HG03045 (cell line): Measurements from ENCODE around the gene CRADD.
A peak's percentile ranks its signal among the peaks of the same experiment; 100 is the strongest.
"Not testable (repeated sequence)": the region's sequence is repeated elsewhere in the genome, so short reads cannot be mapped to it uniquely, and the experiment has no call there.

Experiments used
- ATAC-seq: cut with Tn5 transposase; IDR thresholded peaks from one replicate; pipeline ENCODE4 v1.9.1; 2021; ENCODE audit warnings: mild to moderate bottlenecking, moderate library complexity; ENCODE audit not compliant: unreplicated experiment

CRADD gene

DNA sequence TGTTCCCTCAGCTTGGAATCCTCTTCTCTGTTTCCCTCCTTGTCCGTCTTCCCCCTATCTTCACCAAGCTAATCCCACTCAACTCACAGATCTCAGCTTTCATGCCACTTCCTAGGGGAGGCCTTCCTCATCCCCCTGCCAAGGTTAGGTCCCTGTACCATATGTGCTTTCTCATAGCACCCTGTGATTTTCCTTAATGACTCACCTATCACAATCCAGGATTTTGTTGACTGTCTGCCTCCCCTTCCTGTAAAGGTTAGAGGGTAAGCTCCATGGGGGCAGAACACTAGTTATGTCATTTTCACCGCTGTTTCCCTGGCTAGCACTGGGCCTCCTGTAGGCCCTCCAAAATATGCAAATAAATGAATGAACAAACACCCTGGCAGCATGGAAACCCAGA is 57.6 kb downstream of the CRADD start:
- ATAC-seq, result no peak

DNA sequence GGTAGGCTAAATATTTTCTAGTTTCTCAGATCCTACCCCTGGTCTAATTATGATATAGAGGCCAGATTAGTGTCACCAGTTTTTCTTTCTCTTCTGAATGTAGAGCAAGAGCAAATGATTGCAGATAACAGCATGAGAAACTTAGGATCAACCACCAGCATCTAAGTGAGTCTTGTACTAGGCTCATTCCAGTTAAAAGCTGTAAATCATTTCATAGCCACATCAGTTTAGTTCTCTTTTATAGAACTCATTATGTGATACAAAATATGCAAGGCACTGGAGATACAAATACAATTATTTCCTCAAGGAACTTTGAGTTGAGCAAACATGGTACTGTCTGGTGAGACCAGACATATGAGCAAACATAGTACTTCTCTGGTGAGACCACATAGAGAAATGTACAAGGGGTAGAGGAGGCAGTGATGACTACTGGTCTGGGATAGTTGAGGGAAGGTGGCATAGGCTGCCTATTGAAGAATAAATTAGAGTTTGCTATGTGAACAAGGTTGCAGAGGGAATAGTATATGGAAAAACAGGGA is 59.5 kb downstream of the CRADD start:
- ATAC-seq, result no peak

DNA sequence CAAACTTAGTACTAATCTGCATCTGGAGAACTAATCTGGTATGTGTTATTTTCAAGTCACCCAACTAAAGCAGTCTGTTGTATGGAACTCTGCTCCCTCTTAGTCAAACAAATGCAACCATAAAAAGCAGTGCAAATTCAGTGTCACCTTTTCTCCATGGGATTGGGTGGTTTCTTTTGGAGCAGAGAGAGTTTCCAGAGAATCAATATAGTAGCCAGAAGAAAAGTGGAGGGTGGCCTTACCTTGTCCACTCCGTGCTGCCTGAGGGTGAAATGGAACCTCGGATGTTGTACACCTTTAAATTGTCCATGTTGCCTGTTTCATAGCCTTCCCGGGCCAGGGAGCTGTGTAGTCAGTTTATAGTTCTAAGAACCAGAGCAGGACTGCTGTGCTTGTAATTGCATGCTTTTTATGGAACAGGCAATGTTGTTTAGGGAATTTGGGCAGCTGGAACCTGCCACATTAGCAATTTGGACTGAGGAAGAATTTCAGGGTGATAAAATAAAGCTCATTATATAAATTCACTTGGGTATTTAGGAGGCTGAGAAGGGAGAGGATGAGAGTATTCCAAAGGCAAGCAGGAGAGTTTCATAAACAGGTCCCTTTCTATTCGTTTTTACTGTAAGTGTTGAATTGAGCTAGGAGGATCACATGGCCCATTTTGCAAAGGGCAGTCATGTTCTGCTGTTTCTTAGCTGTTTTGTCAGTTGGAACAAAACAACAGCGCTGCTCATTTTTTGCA is 60.5 kb downstream of the CRADD start:
- no peak for ATAC-seq

DNA sequence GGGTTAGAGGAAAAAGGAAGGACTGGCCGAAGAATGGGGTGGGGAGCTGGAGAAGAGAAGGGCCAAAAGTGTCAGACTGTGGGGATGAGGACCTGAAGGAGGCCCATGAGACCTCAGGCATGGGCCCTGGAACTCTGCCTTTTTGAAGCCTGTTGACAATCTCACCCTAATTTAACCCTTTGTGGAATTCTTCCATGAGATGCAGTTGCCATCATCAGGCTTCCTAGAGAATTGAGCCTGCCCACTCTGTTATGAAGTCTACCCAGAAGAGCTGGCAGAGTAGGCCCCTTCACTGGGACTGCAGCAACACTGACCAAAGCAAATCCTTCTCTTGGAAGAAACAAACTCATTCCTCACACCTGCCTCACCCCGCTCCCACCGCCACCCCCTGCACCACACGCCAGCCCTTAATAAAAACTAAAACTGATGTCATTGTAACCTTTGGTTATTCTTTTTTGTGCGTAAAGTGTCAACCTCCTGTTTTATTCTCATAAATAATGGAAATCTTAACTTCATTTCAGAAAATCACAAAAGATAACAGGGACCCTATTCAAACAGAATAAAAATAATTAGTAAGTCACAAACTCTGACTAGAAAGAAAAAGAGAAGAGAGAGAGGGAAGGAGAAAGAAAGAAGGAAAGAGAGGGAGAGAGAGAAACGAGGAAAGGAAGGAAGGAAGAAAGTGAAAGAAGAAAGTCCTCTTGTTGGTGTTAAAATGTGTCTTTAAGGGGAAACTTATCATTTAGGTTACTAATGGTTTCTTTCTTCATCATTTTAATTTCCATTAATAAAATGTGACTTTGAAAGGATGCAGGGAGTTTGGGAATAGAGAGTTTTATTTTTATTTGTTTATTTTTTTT is 61.3 kb downstream of the CRADD start:
- no peak for ATAC-seq

DNA sequence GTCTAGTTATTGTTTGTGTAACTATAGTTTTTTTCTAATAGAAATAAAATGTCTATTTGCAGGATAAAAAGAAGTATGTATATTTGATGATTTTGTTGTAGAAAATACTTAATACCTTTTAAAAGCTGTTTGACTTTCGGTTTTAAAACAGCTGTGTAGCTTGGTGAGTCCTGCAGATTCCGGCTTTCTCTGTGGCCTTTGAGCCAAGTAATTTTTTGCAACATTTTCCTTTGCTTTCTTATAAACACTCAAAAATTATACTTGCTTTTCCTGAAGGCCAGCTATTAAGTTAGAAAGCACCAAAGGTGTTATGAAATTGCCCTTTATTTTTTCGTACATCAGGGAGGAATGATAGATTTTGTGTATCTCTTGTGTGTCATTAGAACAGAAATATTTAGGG is 63.6 kb downstream of the CRADD start:
- no peak for ATAC-seq

DNA sequence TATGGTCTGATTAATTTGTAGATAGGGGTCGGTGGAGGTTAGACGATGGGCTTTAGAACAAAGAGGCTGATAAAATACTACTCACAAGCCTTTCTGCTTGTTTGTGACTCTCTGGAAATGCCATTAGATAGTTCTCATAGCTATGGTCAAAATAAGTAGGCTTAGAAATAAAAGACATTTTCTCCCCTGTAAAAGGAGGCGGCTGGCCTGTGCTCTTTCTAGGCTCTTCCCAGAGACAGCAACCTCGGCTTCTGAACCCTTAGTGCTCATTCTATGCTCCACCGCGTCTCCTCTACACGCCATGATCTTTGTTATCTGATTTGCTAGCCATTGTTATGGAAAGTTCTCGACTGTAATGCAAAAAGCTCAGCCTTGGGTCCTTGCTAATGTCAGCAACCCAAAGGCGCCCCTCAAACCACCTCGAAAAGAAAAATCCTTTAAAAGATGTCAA is 64.5 kb downstream of the CRADD start:
- ATAC-seq, result peak; percentile 24

DNA sequence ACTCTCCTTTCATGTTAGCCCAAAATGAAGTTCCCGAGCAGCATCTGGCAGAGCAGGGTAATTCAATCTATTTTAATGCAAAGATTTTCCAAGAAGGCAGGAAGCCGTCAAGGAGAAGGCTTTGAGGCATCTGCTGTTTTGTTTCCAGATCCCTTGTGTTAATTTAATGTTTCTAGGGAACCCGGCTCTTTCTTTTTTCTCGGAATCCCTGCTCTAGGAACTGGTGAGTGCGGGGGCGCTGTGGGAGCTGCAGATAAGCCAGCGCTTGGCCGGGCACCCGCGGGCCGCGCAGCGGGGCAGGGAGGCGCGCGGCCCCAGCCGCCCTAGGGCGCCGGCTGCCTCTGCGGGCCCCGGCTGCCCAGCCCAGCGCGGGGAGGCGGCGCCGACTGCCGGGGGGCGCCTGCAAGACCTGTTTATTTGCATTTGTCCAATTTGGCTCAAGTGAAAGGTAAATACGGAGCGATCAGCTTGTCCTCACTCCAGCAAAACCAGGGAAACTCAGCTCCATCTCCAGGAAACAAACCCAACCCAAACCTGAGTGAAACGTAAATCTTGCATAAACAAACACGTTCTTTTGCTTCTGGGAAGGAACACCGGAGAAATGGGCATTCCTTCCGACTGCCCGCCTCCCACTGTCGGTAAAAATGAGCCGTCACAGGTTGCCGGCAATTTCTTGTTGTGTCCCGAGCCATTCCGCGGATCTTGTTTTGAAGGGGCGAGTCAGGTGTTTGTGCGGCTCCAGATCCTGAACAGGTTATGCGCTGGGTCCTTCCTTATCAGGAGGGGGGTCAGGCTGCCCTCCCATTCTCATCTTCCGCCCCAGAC is 65.1 kb downstream of the CRADD start:
- peak; percentile 88 for ATAC-seq

DNA sequence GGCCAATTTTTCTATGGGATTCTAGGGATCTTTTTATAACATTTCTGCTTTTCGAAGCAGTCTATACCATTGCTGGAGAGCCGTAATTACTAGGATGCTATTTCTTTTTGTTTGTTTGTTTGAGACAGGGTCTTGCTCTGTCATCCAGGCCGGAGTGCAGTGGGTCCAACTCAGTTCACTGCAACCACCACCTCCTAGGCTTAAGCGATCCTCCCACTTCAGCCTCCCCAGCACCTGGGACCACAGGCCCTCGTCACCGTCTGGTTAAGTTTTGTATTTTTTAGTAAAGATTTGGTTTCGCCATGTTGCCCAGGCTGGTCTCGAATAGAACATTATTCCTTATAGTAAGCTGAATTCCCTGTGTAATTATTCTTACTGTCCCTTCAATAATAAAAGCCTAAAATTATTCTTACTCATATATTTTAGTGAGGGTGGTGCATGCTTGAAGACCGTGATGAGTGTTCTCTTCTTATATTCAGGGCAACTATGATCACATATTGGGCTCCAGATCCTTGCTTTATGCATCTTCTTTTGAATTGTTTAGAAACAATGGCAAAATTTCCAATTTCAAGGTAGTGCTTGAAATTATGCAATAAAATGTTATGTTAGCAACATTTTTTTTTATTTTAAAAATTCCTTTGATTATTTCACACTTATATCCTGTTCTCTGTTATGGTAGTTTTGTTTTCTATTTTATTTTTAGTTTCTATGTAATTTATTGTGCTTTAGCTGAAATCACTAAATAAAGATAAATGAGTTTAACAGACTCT is 66.2 kb downstream of the CRADD start:
- ATAC-seq, result no peak

DNA sequence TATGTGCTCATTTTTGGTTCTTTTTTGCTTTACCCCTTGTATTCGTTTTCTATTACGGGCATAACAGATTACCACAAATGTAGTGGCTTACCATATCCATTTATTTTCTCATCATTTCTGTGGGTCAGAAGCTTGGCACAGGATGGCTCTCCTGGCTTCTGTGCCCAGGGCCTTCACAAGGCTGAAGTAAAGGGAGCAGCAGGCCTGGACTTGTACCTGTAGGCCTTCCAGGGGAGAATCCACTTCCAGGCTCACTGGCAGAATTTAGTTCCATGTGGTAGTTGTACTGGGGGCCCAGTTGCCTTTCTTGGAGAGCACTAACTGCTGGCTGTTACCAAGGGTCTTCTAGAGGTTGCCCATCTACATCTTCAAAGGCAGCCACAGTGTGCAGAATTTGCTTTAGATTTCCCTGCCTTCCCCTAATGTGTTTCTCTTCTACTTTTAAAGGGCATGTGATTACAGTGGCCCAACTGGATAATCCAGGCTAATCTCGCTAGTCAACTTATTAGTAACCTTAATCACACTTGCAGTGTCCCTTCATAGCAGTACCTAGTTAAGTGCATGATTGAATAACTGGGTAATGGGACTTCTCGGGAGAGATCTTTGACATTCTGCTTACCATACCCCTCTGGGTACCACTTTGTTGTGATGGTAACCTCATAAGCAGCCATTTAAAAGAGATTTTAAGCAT is 67.0 kb downstream of the CRADD start:
- ATAC-seq, result no peak

DNA sequence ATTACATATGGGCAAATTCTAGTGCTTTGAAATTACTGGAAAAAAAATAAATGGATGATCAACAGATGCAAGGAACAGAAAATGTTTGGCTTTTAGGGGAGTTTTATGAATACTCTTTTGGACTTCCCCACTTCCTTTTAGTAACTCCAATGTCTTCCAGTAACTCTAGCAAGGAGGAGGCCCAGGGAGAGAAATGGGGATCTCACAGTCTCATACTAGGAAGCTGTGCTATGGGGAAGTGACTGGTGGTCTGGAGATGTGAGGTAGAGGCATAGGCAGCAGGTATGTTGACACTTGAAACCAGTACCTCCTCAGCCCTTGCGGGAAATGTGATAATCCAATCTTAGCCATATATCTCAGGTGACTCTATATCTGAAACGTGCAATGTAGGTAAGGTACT is 68.1 kb downstream of the CRADD start:
- ATAC-seq, result no peak

DNA sequence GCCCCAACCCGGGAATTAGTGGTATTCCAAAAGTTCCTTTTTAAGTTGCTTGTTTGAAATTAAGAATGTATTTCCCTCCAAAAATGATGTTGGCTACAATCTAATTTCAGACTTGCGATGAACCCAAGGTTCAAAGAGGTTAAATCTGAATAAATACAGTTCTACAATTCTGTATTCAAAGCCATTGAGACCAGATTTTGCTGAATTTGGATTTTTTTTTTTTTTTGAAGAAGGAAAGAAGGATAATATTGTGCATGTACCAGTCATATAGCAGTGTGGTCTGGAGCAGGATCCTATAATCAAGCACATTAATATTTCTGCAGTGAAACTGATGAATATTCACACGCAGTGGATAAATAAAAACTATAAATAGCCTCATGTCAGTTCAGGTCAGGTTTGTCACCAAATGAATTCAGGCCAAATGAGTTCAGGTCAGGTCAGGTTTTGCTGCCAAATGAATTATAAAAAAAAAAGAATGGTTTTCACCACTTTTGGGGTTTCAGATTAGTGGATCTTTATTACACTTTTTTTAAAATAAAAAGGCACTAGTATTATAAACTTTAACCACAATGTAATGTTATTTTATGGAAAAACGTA is 69.5 kb downstream of the CRADD start:
- no peak for ATAC-seq

DNA sequence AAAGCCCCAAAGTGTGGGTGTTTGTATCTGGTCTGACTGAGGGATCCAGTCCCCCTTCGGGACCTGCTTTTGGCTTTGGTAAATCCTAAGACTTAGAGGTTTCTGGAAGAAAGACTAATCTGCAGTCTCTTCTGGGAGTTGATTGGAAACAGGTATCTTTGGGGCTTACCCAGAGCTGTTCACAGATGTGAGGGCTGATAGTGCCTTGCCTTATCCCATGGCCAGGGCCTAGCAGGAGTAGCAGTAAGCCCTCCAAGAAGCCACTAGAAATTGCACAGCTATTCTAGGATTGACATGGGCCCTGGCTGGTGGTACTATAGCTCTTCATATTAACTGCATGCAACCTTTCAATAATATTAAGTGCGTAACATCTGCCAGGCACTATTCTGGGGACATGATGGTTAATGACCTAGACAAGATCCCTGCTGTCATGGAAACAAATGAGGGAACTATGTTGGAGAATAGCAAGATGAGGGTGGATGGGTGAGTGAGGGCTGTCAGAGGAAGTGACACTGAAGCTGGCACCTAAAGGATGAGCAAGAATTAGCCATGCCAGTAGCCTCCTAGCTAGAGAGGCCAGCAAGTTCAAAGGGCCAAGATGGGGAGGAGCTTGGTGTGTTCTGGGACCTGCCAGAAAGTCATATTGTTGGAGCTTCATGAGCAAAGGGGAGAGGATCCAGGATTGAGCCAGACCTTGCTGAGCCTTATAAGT is 71.7 kb downstream of the CRADD start:
- no peak for ATAC-seq

DNA sequence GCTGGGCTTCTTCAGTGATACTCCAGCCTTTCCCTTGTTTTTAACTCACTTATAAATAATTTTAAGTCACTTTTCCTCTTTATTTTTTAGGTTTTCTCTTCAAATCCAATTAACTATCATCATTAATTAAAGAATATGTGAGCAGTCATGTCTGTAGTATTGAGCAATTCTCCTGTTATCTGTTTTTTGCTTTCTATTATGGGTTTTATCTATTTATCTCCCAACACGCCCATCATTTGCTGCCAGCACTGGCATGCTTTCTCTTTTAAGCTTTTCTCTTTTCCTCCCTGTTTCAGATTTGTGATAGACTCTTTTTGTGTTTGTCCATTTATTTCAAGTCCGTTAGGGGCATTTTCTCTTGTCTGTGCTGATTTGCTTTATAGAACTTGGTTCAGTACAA is 72.3 kb downstream of the CRADD start:
- no peak for ATAC-seq

DNA sequence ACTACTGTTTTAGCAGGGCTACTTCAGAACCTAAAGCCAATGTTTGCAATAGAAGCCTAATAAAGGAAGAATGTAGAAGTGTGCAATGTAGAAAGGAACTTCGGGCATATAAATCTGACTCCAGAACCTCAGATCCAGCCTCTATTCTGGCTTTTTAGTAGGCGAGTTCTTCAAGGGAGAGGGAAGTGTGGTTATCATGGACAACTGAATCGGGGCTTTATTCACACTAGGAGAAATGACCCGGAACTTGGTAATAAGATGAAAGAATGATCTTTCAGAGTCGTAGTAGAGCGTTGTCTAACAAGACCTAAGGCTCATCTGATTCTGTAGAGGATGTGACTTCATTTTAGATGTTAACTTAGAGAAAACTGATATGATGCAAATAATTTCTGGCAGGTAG is 72.9 kb downstream of the CRADD start:
- no peak for ATAC-seq

DNA sequence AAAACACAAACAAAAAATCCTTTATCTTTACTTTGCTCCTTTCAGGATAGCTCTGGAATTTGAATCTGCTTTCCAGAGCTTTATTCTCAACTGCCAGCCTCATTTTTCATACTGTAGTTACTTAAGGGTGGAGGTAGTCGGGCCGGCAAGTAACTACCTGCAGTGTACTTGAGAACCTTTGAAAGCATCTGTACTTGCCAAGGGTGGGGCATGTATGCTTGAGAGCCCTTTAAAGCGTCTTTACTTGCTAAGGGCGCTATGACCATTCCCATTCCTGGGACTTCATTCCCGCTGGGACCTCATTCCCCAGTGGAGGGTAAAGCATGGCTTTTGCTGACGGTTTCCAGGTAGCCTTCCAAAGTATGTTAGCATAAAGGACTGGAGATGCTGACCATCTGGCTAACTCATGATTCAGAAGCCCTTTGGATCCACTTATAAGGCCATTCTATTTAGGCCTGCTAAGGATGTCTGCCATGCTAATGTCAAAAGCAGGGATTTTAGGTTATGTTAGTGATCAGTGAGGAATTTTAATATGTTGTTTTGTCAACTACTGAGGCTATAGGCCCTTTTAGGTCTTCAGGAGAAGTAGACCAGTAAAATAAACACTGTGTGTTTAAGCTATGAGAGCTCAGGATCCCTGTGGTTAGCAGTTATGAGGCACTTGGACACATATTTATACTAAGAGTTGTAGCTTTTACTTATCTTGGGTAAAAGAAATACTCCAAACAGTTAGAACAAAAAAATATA is 74.9 kb downstream of the CRADD start:
- no peak for ATAC-seq

DNA sequence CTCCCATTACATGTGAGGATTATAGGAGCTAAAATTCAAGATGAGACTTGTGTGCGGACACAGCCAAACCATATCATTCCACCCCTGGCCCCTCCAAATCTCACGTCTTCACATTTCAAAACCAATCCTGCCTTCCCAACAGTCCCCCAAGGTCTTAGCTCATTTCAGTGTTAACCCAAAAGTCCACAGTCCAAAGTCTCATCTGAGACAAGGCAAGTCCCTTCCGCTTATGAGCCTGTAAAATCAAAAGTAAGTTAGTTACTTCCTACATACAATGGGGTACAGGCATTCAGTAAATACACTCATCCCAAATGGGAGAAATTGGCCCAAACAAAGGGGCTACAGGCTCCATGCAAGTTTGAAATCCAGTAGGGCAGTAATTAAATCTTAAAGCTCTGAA is 76.1 kb downstream of the CRADD start:
- ATAC-seq, result no peak

DNA sequence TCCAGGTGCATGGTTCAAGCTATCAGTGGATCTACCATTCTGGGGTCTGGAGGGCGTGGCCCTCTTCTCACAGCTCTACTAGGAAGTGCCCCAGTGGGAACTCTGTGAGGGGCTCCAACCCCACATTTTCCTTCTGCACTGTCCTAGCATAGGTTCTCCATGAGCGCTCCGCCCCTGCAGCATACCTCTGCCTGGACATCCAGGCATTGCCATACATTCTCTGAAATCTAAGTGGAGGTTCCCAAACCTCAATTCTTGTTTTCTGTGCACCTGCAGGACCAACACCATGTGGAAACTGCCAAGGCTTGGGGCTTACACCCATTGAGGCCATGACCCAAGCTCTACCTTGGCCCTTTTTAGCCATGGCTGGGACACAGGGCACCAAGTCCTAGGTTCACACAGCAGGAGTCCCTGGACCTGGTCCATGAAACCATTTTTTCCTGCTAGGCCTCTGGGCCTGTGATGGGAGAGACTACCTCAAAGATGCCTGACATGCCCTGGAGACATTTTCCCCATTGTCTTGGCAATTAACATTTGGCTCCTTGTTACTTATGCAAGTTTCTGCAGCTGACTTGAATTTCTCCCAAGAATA is 76.8 kb downstream of the CRADD start:
- no peak for ATAC-seq

DNA sequence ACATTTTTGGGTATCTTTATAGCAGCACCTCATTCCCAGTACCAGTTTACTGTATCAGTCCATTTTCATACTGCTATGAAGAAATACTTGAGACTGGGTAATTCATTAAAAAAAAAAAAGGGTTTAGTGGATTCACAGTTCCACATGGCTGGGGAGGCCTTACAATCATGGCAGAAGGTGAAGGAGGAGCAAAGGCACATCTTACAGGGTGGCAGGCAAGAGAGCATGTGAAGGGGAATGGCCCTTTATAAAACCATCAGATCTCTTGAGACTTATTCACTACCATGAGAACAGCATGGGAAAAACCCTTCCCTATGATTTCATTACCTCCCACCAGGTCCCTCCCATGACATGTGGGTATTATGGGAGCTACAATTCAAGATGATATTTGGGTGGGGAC is 77.7 kb downstream of the CRADD start:
- ATAC-seq, result not testable (repeated sequence)
